GM21360 (cell line): ENCODE results near the gene UCK1.
A peak's percentile ranks its signal among the peaks of the same experiment; 100 is the strongest.

Source experiments
- ATAC-seq: cut with Tn5 transposase; IDR thresholded peaks from one replicate; pipeline ENCODE4 v1.9.1; 2021; ENCODE audit warnings: mild to moderate bottlenecking, moderate library complexity; ENCODE audit not compliant: unreplicated experiment

The UCK1 gene

DNA sequence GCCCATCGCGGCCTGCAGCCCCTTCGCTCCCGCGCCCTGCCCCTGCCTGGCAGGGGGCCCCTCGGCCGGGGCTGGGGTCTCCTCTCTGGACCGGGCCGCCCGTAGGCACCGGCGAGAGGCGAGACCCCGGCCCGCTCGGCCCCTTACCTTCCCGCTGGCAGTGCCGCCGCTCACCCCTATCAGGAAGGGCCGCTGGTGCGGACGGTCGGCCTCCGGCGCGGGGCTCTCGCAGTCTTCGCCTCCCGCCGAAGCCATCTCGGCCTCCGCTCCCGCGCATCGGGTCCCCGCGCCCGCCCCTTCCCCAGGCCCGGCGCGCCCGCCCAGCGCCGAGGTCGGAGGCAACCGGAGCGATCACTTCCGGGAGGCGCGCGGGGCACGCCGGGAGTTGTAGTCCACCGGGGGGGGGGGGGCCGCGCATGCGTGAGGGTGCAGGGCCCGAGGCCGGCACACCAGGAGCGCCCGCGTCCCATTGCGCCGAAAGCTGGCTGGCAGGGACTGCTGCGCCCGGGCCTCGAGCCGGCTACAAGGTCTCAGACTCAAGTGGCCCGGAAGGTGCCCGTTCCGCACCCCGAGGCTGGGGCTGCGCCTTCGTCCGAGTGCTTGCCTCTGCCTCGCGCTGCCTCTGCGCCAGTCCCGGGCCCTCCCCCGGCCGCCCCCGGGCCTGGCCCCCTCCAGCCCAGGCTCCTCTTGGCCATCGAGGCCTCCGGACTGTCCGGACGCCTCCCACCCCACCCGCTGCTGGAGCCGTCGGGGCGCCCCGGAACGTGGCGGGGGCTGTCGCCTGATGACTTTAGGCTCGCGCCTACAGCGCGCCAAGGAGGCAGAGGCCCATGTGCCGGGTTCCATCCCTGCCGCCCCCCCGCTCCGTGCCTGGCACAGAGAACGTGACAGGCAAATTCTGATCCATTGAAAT lies at the start of gene UCK1:
UCK1 (minus strand) TSS at position 344 of the 913 bp plus-strand sequence; CDS start at position 255, 89 bp downstream.
- ATAC-seq, result peak; percentile 76

DNA sequence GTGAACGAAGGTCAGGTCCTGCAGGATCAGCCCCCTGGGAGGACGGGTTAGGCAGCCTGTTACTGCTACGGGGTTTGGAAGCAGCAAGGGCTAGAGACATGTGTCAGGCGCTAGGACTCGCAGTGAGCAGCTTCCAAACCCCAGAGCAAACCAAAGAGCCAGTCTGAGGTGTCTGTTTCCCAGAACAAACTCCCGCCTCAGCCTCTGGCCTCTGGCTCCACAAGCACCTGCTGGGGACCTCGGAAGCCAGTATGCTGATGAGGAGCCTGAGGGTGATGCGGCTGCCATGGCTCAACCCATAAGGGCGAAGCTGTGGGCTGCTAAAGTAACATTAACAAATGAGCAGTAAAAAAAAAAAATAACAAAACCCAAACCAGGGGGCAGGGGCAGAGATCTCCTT lies 49.3 kb upstream of the UCK1 start:
- ATAC-seq, result no peak

DNA sequence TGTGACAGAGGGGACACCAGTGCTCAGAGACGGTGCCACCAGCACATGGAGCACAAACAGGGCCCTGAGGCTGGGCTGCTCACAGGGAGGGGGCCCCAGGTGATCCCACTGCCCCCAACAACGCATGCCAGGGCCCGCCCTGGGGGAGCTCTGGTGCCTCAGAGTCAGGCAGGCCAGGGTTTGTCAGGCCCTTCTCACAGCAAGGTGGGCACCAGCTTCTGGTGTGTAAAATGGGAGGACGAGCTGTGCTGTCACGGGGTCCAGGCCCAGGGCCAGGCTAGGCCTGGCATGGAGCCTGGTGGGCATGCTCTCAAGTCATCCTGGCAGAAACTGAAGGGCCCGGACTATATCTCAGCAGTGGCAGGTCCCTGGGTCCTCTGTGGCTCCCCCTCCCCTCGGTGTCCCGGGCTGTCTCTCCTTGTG lies 48.7 kb upstream of the UCK1 start:
- ATAC-seq, result no peak

DNA sequence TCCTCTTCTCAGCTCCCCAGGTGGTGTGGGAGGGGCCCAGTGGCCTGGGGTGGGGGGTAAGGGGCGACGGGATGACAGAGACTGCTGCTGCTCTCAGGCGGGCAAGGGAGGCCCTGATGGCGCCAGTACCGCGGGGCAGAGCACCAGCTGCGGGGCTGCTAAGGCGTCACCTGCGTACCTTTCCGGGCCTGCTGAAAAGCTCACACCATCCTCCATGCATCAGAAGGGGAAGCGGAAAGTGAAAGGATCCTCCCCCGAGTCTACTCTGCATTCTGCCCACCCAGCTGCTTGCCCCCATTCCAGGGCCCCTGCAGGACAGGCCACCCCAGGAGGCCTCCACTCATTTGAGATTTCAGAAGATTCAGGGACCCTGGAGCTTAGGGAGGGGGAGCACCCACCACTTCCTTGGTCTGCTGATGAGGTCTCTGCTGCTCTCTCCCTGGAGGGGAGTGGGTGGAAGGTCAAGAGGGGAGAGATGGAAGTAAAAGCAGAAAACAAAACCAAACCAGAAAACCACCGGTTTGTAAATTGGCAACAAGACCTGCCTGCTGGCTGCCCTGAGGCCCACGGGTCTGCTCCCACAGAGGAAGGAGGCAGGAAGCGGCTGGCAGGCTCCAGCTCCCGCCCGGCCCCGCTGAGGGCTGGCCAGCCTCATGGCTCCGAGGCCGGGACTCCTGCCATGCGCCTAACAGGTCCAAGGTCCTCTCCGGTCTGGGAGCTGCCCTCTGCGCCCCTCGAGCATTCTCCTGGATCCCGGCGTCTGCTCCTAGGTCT lies 47.9 kb upstream of the UCK1 start:
- peak; percentile 50 for ATAC-seq

DNA sequence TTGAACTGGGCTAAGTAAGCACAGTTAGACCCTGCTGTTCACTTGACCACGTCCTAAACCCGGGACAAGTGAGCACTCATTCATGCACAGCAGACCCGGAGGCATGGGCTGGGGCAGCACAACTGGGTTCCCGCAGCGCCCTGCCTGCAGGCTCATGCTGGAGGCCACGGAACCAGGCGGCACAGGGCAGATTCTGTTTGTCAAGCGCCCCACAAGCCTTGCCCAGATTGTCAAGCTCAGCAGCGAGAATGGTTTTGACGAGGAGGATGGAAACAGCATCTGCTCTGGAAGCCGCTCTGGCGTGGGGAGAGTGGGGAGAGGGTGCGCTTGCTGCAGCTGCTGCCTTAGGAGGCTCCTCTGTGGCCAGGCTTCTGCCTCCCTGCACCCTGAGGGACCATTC lies 47.0 kb upstream of the UCK1 start:
- no peak for ATAC-seq

DNA sequence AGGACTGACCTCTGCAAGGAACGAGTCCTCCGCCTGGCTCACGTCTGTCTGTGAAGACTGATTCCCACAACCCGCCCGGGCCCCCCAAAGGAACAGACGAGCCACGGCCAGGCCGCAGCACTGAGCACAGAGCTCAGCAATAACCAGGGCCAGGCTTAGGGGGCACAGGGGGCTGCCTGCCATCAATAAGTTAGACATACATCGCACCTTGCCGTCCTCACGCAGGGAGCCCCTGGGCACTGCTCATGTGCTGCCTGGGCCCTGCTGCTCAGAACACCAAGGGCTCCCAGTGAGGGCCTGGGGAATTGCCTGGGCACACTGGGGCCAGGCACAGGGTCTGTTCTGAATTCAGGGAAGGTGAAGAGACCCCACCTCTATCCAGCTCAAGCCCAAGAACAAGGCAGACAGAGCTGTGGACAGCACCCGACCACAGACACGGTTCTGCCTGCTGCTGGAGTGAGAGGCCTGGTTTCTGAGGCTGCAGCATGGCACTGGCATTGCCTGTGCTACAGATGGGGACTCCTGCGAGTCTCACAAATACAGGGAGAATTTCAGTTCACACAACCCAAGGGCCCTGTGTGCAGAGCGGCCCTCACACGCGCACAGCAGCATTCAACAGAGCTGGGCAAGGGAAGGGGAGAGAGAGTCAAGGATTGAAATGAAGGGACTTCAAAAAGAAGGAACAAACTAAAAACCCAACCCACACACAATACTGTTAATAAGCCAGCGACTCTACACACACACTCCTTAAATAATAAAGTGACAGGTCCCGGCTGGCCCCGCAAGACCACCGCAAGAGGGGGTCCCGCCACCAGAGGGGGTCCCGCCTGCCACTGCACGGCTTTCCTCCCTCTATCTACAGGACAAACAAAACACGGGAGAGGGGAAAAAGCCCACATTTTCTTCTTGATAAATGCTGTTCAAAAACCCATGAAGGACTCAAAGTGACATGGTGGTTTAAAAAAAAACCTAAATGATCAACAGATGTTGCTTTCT lies 46.2 kb upstream of the UCK1 start:
- ATAC-seq, result no peak

DNA sequence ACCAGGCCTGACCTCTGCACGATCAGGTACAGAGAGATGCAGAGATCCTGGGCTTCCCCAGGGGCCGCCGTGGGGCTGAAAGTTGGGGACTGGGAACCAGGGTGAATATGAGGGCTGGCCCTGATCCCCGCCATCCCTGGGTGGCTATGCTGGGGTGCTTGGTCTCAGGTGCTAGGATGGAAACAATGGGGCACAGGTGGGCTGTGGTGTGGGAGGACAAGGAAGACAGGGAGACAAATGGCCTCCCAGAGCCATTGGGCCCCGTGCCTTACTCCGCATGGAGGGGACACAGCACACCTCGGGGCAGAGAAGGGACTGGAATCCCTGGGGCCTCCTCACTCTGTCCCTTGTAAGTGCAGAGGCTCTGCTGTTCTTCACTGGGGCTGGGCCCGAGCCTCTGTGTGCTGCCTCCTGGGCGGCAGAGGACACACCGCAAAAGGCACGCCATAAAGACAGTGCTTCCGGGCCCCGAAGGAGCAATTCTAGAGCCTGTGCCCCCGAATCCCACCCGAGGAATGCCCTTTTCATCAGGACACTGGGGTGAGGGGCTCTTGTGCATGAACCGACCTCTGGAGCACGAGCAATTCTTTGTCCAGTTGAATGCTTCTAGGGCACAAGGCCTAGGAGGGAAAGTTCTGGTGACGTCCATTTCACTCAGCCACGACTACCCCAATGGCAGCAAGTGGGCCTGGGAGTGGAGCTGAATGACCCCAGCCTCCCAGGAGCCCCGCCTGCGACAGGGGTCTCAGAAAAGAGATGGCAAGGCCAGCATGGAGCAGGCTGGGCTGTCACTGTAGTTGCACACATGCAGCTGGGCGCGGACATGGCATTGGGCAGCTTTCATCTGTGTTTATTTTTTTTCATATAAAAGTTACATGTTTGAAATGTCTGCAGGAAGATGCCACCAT lies 45.1 kb upstream of the UCK1 start:
- ATAC-seq, result no peak

DNA sequence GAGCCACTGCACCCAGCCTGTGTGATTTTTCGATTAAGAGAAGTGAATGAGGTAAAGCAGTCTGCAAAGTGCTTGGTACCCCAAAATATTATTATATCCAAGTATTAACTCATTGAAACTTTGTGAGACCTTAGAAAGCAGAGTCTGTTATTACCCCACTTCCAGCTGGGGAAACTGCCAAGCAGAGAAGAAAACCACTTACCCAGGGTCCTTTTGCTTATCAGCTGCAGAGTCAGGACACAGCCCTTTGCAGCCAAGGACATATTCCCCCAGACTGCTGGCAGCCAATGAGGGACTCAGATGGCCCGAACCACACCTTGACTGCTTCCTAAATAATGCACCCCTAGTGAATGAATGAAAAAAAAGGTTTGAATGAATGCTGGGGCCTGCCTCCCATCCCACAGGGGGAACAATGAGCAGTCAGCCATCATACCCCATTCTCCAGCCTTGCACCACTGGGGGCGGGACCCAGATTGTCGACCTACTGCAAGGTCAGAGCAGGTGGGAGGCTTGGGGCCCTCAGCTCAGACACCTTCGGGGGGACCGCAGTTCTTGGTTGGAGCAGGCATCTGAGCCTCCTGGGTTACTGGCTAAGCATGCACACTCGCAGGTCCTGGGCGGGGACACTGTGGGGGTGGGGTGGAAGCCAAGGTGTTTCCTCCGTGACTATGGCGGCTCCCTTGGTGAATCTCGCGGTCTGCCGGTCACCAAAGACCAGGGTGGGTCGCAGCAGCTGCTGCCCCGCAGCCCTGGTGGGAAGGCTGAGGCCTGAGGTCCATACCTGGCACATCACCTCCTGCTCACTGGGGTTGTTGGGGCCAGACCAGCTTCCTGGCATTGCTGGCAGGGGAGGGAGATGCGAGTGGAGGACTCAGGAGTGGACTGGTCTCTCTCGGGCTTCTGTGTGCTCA lies 43.9 kb upstream of the UCK1 start:
- no peak for ATAC-seq

DNA sequence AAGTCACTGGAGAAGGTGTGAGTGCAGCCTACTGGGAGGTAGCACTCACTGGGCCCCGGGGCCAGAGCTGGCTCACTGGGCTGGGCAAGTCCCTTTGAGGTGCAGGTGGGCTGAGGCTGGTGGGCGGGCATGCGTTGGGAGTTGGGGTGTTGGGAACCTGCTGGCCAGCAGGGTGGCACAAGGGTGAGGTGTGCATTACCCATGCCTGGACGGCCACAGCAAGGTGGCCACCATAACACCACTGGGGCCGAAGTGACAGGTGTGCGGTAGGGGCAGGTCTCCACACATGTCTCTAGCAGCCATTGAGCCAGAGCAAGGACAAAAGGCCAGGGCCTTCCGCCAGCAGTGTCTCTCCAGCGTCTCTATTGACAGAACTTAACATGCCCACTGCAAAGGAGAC lies 36.8 kb upstream of the UCK1 start:
- ATAC-seq, result no peak

DNA sequence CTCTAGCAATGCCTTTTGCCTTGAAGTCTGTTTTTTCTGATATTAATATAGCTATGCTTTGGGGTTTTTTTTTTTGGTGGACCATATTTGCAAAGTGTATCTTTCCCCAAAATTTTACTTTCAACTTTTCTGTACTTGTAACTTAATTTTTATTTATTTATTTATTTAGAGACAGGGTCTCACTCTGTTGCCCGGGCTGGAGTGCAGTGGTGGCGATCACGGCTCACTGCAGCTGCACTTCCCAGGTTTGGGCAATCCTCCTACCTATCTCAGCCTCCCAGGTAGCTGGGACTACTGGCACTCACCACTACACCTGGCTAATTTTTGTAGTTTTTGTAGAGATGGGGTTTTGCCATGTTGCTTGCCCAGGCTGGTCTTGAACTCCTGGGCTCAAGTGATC lies 35.1 kb upstream of the UCK1 start:
- ATAC-seq, result no peak

DNA sequence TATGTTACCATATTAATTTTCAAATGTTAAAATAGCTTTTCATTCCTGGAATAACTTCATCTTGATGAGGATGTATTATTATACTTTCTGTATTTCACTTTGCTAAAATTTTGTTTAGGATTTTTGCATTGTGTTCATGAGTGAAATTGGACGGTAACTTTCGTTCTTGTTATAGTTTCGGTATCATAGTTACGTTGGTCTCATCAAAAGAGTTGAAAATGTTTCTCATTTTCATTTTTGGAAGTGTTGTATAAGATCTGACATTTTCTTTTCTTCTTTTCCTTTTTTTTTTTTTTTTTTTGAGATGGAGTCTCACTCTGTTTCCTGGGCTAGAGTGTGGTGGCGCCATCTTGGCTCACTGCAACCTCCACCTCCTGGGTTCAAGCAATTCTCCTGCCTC lies 34.3 kb upstream of the UCK1 start:
- ATAC-seq, result no peak

DNA sequence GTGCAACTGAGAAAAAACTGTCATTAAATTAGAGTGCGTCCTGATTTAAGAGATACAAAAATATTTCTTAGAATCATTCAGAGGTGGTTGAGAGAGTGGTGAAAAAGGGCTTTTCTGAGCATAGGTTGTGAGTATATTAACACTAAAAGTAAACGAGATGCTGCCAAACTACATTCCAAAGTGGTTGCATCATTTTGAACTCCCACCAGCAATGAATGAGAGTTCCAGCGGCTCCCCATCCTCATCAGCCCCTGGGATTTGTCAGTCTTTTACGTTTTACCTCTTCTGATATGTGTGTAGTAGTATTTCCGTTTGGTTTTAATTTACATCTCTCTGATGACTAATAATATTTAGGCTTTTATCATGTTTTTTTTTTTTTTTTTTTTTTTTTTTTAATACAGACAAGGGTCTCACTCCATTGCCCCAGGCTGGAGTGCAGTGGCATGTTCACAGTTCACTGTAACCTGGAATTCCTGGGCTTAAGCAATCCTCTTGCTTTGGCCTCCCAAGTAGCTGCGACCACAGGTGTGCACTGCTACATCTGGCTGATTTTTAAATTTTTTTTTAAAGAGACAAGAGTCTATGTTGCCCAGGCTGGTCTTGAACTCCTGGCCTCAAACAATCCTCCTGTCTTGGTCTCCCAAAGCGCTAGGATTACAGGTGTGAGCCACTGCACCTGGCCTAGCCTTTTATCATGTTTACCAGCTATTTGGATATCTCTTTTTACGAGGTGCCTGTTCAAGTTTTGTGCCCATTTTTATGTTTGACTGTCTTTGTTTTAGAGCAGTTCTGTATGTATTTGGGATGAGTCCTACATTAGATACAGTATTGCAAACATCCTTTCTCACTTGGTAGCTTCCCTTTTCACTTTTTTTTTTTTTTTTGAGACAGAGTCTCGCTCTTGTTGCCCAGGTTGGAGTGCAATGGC lies 31.2 kb upstream of the UCK1 start:
- no peak for ATAC-seq

DNA sequence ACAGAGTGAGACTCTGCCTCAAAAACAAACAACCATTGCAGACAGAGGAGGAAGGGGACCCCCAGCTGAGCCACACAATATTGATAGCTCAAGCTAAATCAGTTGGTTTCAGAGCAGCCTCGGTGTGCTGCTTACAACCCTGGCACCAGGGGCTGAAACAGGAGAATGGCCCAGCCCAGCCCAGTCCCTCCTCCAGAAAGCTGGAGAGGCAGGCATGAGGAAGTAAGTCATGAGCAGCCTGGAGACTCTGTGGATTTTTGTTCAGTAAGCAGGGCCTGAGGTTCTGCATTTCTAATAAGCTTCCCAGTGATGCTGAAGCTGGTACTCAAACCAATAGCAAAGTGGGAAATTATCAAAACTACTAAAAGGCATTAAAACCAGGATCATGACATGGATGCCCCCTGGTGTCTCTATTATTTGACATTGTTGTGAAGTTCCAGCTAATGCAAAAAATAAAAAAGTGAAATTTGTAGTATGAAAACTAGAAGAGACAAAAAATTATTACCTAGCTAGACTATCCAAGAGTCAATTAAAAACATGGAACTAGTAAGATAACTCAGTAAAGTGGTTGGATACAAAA lies 28.4 kb upstream of the UCK1 start:
- no peak for ATAC-seq

DNA sequence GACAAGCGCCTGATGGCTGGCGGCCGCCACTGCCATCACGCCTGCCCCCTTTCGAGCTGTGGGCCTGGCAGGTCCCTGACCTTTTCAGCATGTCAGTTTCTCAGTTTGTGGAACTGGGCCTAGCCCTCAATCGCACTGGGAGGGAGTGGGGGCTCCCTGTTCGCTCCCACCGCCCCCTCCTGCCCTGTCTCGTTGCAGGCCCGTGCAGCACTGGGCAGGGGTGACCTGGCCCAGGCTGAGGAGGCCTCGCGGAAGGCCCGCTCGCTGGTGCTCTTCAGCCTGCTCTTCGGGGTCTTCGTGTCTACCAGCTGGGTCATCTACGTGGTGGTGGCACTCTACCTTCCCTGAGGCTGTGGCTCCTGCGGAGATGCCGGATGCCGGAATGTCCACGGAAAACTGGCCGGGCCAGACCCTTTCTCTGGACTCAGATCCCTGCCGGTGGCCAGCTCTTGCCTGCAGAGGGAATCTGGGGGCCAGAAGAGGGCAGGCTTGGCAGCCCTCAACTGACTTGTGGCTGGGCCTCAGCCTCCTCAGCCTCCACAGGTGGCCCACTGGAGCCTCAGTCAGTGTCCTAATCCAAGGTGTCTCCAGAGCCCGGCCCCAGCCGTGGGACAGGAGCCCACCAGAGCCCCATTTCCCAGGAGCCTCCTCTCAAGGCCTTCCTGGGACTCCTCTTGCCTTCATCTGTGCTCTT lies 26.9 kb upstream of the UCK1 start:
- ATAC-seq, result no peak

DNA sequence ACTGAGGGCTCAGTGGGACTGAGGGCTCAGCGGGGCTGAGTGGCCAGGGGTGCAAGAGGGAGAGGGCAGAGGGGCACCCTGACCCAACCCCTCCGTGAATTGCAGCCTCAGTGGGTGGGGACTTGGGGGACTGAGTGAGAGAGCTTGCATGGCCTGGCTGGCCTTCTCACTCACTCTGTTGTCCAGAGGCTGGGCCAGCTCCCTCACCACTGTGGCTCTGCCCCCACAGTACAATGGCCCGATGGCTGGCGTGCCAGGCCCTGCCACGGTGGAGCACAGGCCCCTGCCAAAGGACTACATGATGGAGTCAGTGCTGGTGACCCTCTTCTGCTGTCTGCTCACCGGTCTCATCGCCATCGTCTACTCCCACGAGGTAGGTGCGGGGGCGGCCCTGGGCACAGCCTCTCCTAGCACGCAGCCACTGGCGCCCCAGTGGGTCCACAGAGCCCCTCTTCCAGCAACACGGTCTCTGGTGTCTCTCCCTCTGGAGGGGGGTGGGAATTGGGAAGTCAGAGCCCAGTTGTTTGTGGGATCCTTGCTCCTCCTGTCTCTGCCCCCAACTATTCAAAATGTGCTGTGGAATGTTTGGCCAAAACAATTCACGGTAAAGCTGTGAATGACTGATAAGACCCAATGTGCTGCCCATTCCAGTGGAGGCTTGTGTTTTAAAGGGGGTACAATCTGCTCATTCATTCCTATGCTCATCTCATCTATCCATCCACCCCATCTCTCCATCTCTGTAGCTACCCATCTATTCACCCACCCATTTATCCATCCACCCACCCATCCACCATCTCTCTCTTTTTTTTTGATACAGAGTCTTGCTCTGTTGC lies 25.0 kb upstream of the UCK1 start:
- ATAC-seq, result no peak

DNA sequence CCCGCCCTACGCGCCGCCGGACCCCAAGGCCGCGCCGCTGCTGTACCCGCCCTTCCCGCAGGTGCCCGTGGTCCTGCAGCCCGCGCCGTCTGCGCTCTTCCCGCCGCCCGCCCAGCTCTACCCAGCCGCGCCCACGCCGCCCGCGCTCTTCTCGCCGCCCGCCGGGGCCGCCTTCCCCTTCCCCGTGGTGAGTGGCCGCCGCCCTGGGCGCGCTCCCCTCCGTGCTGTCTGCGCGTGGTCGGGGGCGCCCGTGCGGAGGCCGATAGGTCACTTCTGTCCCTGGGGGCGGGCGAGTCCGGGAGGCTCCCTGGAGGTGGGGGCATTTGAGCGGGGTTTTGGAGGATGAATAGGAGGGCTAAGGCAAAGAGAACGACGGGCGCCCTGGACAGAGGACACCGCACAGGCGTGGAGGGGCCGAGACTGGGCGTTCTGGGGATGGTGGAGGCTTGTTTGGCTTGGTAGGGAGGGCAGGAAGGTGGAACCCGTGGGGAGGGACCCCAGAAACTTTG lies 23.8 kb upstream of the UCK1 start:
- ATAC-seq, result no peak
